Activated B cell treated with CpG ODN at 0.5 μM for 24 hours (primary cell): ENCODE data around the gene ANAPC2. TPM values are rescaled to one million over a fixed set of nuclear protein-coding genes. Genes with fewer than 3 reads are reported as not detected.

Experiments
- ATAC-seq: fragments of 200-7000 bp; cut with Tn5 transposase; one replicate; pipeline ENCODE4 v1.10.0; 2021; ENCODE audit warnings: low read depth, mild to moderate bottlenecking, moderate library complexity
- CTCF ChIA-PET: fragments of 350-600 bp; sonication (Branson Sonifier 250); formaldehyde crosslinking; loops from one replicate; lab custom pipeline; 2021; ENCODE audit warnings: antibody characterized with exemption; lab: Charles Lee
- POLR2A ChIA-PET: fragments of 350-600 bp; sonication (Branson Sonifier 250); formaldehyde crosslinking; loops from one replicate; lab custom pipeline; 2021; ENCODE audit warnings: antibody characterized with exemption; lab: Charles Lee
- DNase-seq: peaks from one replicate; pipeline ENCODE4 v3.0.0; 2022
- H3K27ac Mint-ChIP-seq: one replicate; pipeline ENCODE4 v1.8.0; 2020; ENCODE audit warnings: mixed read lengths
- H3K27me3 Mint-ChIP-seq: one replicate; pipeline ENCODE4 v1.8.0; 2021; ENCODE audit warnings: mixed read lengths
- H3K36me3 Mint-ChIP-seq: one replicate; pipeline ENCODE4 v1.8.0; 2021; ENCODE audit warnings: low read depth, mixed read lengths
- H3K4me1 Mint-ChIP-seq: one replicate; pipeline ENCODE4 v1.8.0; 2021; ENCODE audit warnings: mixed read lengths
- H3K4me3 Mint-ChIP-seq: one replicate; pipeline ENCODE4 v1.8.0; 2020; ENCODE audit warnings: mild to moderate bottlenecking, mixed read lengths
- H3K9me3 Mint-ChIP-seq: one replicate; pipeline ENCODE4 v1.8.0; 2020; ENCODE audit warnings: mixed read lengths
- CTCF ChIP-seq: fragments of 200-600 bp; IDR thresholded peaks from one replicate; pipeline ENCODE4 v1.8.0; 2022; ENCODE audit warnings: antibody characterized with exemption, mild to moderate bottlenecking
- intact Hi-C: fragments of 100-400 bp; cut with micrococcal nuclease; formaldehyde crosslinking; loops from one replicate; pipeline ENCODE4 v1.15.1; 2024
- total RNA-seq: library from RNA; stranded (reverse); gene quantifications from 2 replicates; pipeline ENCODE4 v1.2.3, GENCODE V29; 2022

Gene ANAPC2
- total RNA-seq, 1 donor from 2014 or later, result 93.9 TPM

- no peaks in the 10 kb centered on the region for H3K27me3 Mint-ChIP-seq
- H3K36me3 Mint-ChIP-seq, result peaks cover 8% of the 10 kb centered on the region
- peak within 1 kb of the TSS; percentile 79 for H3K27ac Mint-ChIP-seq
- DNase-seq (peak; percentile 92), ATAC-seq (peak; percentile 95)
- CTCF ChIA-PET, result interaction anchor here (0.9 to 2.6 kb wide), 3 partner anchors 12 to 49 kb away, joined by 3 to 10 read pairs (median 4); partner anchors contain the start of genes ANAPC2 and SSNA1
- peaks cover 39% of the 10 kb centered on the region for H3K4me1 Mint-ChIP-seq
- no peak for TF ChIP-seq CTCF
- H3K9me3 Mint-ChIP-seq, result no peaks in the 10 kb centered on the region
- peak within 1 kb of the TSS; percentile 83 for H3K4me3 Mint-ChIP-seq
- POLR2A ChIA-PET, result interaction anchor here (0.5 to 3.8 kb wide), 22 partner anchors 8 to 459 kb away, joined by 3 to 53 read pairs (median 4); partner anchors contain the start of genes ANAPC2, MAN1B1, RNF208 and SAPCD2
- intact Hi-C loops, result loop anchor here (1.0 to 2.0 kb wide), 7 partner anchors 12 to 82 kb away; partner anchors contain the start of genes ANAPC2, SSNA1 and TUBB4B
Observed at GRCh38 chr9:137200311-137201204, 12.2 kb upstream of the ANAPC2 start, which contains the start of gene TPRN. TPRN (minus strand) TSS chr9:137200741; CDS start chr9:137200711, 30 bp downstream.

- Mint-ChIP-seq H3K27me3 (no peaks in the 10 kb centered on the region), H3K4me3 (peak overlapping the region; percentile 81), H3K27ac (peak overlapping the region; percentile 41), H3K9me3 (no peaks in the 10 kb centered on the region), H3K36me3 (peaks cover 1% of the 10 kb centered on the region), H3K4me1 (peaks cover 35% of the 10 kb centered on the region)
- CTCF ChIA-PET, result no interaction called here
- TF ChIP-seq CTCF, result no peak
- no peak for ATAC-seq
- no peak for DNase-seq
- POLR2A ChIA-PET, result interaction anchor here (1.5 to 3.7 kb wide), 3 partner anchors 11 to 41 kb away, joined by 3 to 17 read pairs (median 5); partner anchors contain the start of genes ANAPC2, SSNA1 and TUBB4B
- intact Hi-C loops, result loop anchor here (1.0 to 2.0 kb wide), 7 partner anchors 11 to 81 kb away; partner anchors contain the start of genes ANAPC2, SSNA1 and TUBB4B
Observed at GRCh38 chr9:137199411-137200121, 11.2 kb upstream of the ANAPC2 start.

- CTCF ChIA-PET, result no interaction called here
Observed at GRCh38 chr9:137198902-137199283, 10.5 kb upstream of the ANAPC2 start.

GRCh38 chr9:137198051-137198901, 9.9 kb upstream of the ANAPC2 start:
- Mint-ChIP-seq H3K27me3 (no peaks in the 10 kb centered on the region), H3K36me3 (peaks cover 1% of the 10 kb centered on the region), H3K9me3 (no peaks in the 10 kb centered on the region), H3K4me3 (peak overlapping the region; percentile 4), H3K4me1 (peaks cover 25% of the 10 kb centered on the region), H3K27ac (no peak overlapping the region)
- ChIA-PET POLR2A (interaction anchor here (0.6 to 3.7 kb wide), 4 partner anchors 9 to 73 kb away, joined by 3 to 17 read pairs (median 4); partner anchors contain the start of genes ANAPC2, SSNA1 and TUBB4B), CTCF (no interaction called here)
- DNase-seq (no peak), ATAC-seq (no peak)
- TF ChIP-seq CTCF, result no peak
- intact Hi-C loops, result no loop called here

More at GRCh38 chr9:137198902-137199283, 10.5 kb upstream of the ANAPC2 start:
- ATAC-seq (no peak), DNase-seq (no peak)
- no peak overlapping the region for H3K27ac Mint-ChIP-seq
- intact Hi-C loops, result no loop called here
- no peaks in the 10 kb centered on the region for H3K27me3 Mint-ChIP-seq
- peaks cover 28% of the 10 kb centered on the region for H3K4me1 Mint-ChIP-seq
- no peak for TF ChIP-seq CTCF
- POLR2A ChIA-PET, result interaction anchor here (0.6 to 3.7 kb wide), 4 partner anchors 10 to 74 kb away, joined by 3 to 17 read pairs (median 4); partner anchors contain the start of genes ANAPC2, SSNA1 and TUBB4B
- peaks cover 1% of the 10 kb centered on the region for H3K36me3 Mint-ChIP-seq
- no peaks in the 10 kb centered on the region for H3K9me3 Mint-ChIP-seq
- H3K4me3 Mint-ChIP-seq, result peak overlapping the region; percentile 4
